Kidney epithelial cell (primary cell): ENCODE measurements around the gene CETP. TPM values are rescaled to one million over a fixed set of nuclear protein-coding genes. Genes with fewer than 3 reads are reported as not detected.
"Not testable (repeated sequence)": the region's sequence is repeated elsewhere in the genome, so short reads cannot be mapped to it uniquely, and the experiment has no call there.

Source experiments
- DNase-seq: peaks from one replicate; pipeline ENCODE4 v3.0.0-alpha.2; 2010; ENCODE audit warnings: low read depth
- H3K27me3 ChIP-seq: 2 replicates; pipeline ENCODE4 v1.6.0; 2011; ENCODE audit warnings: low read length; ENCODE audit not compliant: control insufficient read depth, insufficient read depth
- H3K36me3 ChIP-seq: 2 replicates; pipeline ENCODE4 v1.5.1; 2011; ENCODE audit warnings: low read length; ENCODE audit not compliant: control insufficient read depth, insufficient read depth
- H3K4me3 ChIP-seq: 2 replicates; pipeline ENCODE4 v1.5.1; 2011; ENCODE audit warnings: low read depth, mild to moderate bottlenecking, control low read depth, low read length
- CTCF ChIP-seq: IDR thresholded peaks from 2 replicates; pipeline ENCODE4 v1.5.1; 2011; ENCODE audit warnings: mild to moderate bottlenecking, moderate library complexity, low read length, control low read depth, inconsistent platforms; ENCODE audit not compliant: insufficient read depth, poor library complexity, severe bottlenecking
- total RNA-seq: library from RNA; depleted of rRNA; stranded (reverse); fragments of >200 nt; gene quantifications from 2 replicates; pipeline ENCODE4 v1.2.3, GENCODE V29; 2015

Gene CETP
- total RNA-seq, 1 donor from 2014 or later = not detected

- no peaks in the 10 kb centered on the region for H3K27me3 ChIP-seq
- H3K4me3 ChIP-seq = no peak overlapping the region
- DNase-seq = no peak
- no peaks in the 10 kb centered on the region for H3K36me3 ChIP-seq
- TF ChIP-seq CTCF = no peak
Measured at GRCh38 chr16:56999409-57000270, 37.9 kb downstream of the CETP start.

GRCh38 chr16:57000271-57001025 is 38.7 kb downstream of the CETP start:
- Histone ChIP-seq H3K27me3 (no peaks in the 10 kb centered on the region), H3K36me3 (no peaks in the 10 kb centered on the region), H3K4me3 (no peak overlapping the region)
- peak; percentile 63 for DNase-seq
- no peak for TF ChIP-seq CTCF

- Histone ChIP-seq H3K4me3 (no peak overlapping the region), H3K36me3 (no peaks in the 10 kb centered on the region), H3K27me3 (no peaks in the 10 kb centered on the region)
- no peak for TF ChIP-seq CTCF
- DNase-seq = no peak
Measured at GRCh38 chr16:57001026-57001679, 39.4 kb downstream of the CETP start.

- no peak for DNase-seq
- H3K36me3 ChIP-seq = no peaks in the 10 kb centered on the region
- H3K27me3 ChIP-seq = no peaks in the 10 kb centered on the region
- TF ChIP-seq CTCF = no peak
- no peak overlapping the region for H3K4me3 ChIP-seq
Measured at GRCh38 chr16:57003439-57004386, 42.0 kb downstream of the CETP start.

GRCh38 chr16:57004387-57005250 is 42.9 kb downstream of the CETP start:
- H3K36me3 ChIP-seq = no peaks in the 10 kb centered on the region
- no peak for DNase-seq
- no peaks in the 10 kb centered on the region for H3K27me3 ChIP-seq
- no peak overlapping the region for H3K4me3 ChIP-seq
- no peak for TF ChIP-seq CTCF

GRCh38 chr16:57005597-57005996 is 43.8 kb downstream of the CETP start:
- not testable (repeated sequence) for H3K4me3 ChIP-seq, H3K27me3 ChIP-seq, H3K36me3 ChIP-seq, DNase-seq
